Type B pancreatic cell (in vitro differentiated cells): ENCODE results near the gene SKOR1. TPM values are rescaled to one million over a fixed set of nuclear protein-coding genes. Genes with fewer than 3 reads are reported as not detected.

Experiments
- DNase-seq: peaks from one replicate; pipeline ENCODE4 v3.0.0; 2021; ENCODE audit warnings: mixed read lengths; ENCODE audit not compliant: unreplicated experiment; ENCODE audit errors: extremely low spot score
- H3K27ac Mint-ChIP-seq: 2 replicates; pipeline ENCODE4 v1.8.0; 2021; ENCODE audit warnings: mild to moderate bottlenecking, mixed read lengths
- H3K27me3 Mint-ChIP-seq: 2 replicates; pipeline ENCODE4 v1.8.0; 2021; ENCODE audit warnings: mixed read lengths
- H3K36me3 Mint-ChIP-seq: 2 replicates; pipeline ENCODE4 v1.8.0; 2021; ENCODE audit warnings: mixed read lengths
- H3K4me1 Mint-ChIP-seq: one replicate; pipeline ENCODE4 v1.8.0; 2021; ENCODE audit warnings: mixed read lengths; ENCODE audit not compliant: unreplicated experiment
- H3K4me3 Mint-ChIP-seq: 2 replicates; pipeline ENCODE4 v1.8.0; 2021; ENCODE audit warnings: mild to moderate bottlenecking, mixed read lengths
- H3K9me3 Mint-ChIP-seq: 2 replicates; pipeline ENCODE4 v1.8.0; 2021; ENCODE audit warnings: mixed read lengths
- CTCF ChIP-seq: fragments of 200-600 bp; sonication (generic); conservative IDR thresholded peaks from 2 replicates; pipeline ENCODE4 v1.5.0; 2021; ENCODE audit warnings: antibody characterized with exemption, mild to moderate bottlenecking
- total RNA-seq: library from RNA; stranded (reverse); gene quantifications from 2 replicates; pipeline ENCODE4 v1.2.1, GENCODE V29; 2021; ENCODE audit warnings: low replicate concordance

SKOR1 gene
- total RNA-seq, 1 donor from 2014 or later = 0.65 TPM

- Mint-ChIP-seq H3K36me3 (no peaks in the 10 kb centered on the region), H3K9me3 (peaks cover 14% of the 10 kb centered on the region), H3K27me3 (no peaks in the 10 kb centered on the region), H3K4me3 (no peak overlapping the region), H3K4me1 (peaks cover 4% of the 10 kb centered on the region), H3K27ac (no peak overlapping the region)
- no peak for DNase-seq
- TF ChIP-seq CTCF = no peak
Observed at GRCh38 chr15:67870868-67871408, 45.6 kb downstream of the SKOR1 start.

GRCh38 chr15:67873777-67874176 lies 48.5 kb downstream of the SKOR1 start:
- no peak for TF ChIP-seq CTCF
- Mint-ChIP-seq H3K4me3 (no peak overlapping the region), H3K27me3 (no peaks in the 10 kb centered on the region), H3K9me3 (peaks cover 14% of the 10 kb centered on the region), H3K4me1 (peaks cover 3% of the 10 kb centered on the region), H3K27ac (no peak overlapping the region), H3K36me3 (no peaks in the 10 kb centered on the region)
- DNase-seq = no peak

GRCh38 chr15:67878712-67879206 lies 53.5 kb downstream of the SKOR1 start:
- Mint-ChIP-seq H3K9me3 (peaks cover 5% of the 10 kb centered on the region), H3K36me3 (no peaks in the 10 kb centered on the region), H3K27ac (peak overlapping the region; percentile 29), H3K4me3 (no peak overlapping the region), H3K27me3 (no peaks in the 10 kb centered on the region), H3K4me1 (peaks cover 26% of the 10 kb centered on the region)
- no peak for DNase-seq
- TF ChIP-seq CTCF = no peak

- peaks cover 26% of the 10 kb centered on the region for H3K4me1 Mint-ChIP-seq
- TF ChIP-seq CTCF = no peak
- H3K27me3 Mint-ChIP-seq = no peaks in the 10 kb centered on the region
- no peak for DNase-seq
- no peak overlapping the region for H3K4me3 Mint-ChIP-seq
- no peaks in the 10 kb centered on the region for H3K36me3 Mint-ChIP-seq
- no peaks in the 10 kb centered on the region for H3K9me3 Mint-ChIP-seq
- H3K27ac Mint-ChIP-seq = no peak overlapping the region
Observed at GRCh38 chr15:67879440-67880129, 54.3 kb downstream of the SKOR1 start.

GRCh38 chr15:67880651-67881182 lies 55.4 kb downstream of the SKOR1 start:
- Mint-ChIP-seq H3K36me3 (no peaks in the 10 kb centered on the region), H3K4me1 (peaks cover 31% of the 10 kb centered on the region), H3K4me3 (no peak overlapping the region), H3K27me3 (no peaks in the 10 kb centered on the region), H3K9me3 (no peaks in the 10 kb centered on the region), H3K27ac (no peak overlapping the region)
- no peak for DNase-seq
- no peak for TF ChIP-seq CTCF
